GM12892 (cell line): ENCODE results near the gene DIDO1.
A peak's percentile ranks its signal among the peaks of the same experiment; 100 is the strongest.
"Not testable (repeated sequence)": the region's sequence is repeated elsewhere in the genome, so short reads cannot be mapped to it uniquely, and the experiment has no call there.

Source experiments
- DNase-seq: peaks from one replicate; pipeline ENCODE4 v3.0.0; 2011; ENCODE audit not compliant: insufficient read length
- FAIRE-seq: peaks from 2 replicates; lab custom pipeline; 2011; peaks lifted over from hg19 to GRCh38; lab: Jason Lieb, UNC
- POLR2A ChIP-seq: IDR thresholded peaks from 2 replicates; pipeline ENCODE4 v1.6.1; 2011; ENCODE audit warnings: low read depth, low read length, control low read depth
- POLR2AphosphoS5 ChIP-seq: IDR thresholded peaks from 2 replicates; pipeline ENCODE4 v1.6.1; 2011; ENCODE audit warnings: low read depth, low read length, control low read depth
- TAF1 ChIP-seq: IDR thresholded peaks from 2 replicates; pipeline ENCODE4 v1.6.1; 2011; ENCODE audit warnings: low read depth, mild to moderate bottlenecking, control low read depth, low read length, borderline replicate concordance

Gene DIDO1

GRCh38 chr20:62876501-62876901, 49.8 kb downstream of the DIDO1 start:
- TF ChIP-seq TAF1 (no peak), POLR2A (no peak), POLR2AphosphoS5 (no peak)
- FAIRE-seq (no peak), DNase-seq (no peak)

GRCh38 chr20:62875419-62876361, 50.6 kb downstream of the DIDO1 start:
- TF ChIP-seq TAF1, result no peak
- no peak for TF ChIP-seq POLR2A
- TF ChIP-seq POLR2AphosphoS5, result no peak
- no peak for DNase-seq
- FAIRE-seq, result no peak

GRCh38 chr20:62874964-62875344, 51.4 kb downstream of the DIDO1 start:
- TF ChIP-seq TAF1 (no peak), POLR2A (no peak), POLR2AphosphoS5 (no peak)
- DNase-seq (no peak), FAIRE-seq (no peak)

- not testable (repeated sequence) for FAIRE-seq
Observed at GRCh38 chr20:62873681-62874031, 52.6 kb downstream of the DIDO1 start.

GRCh38 chr20:62873280-62873679, 53.0 kb downstream of the DIDO1 start:
- no peak for TF ChIP-seq TAF1
- no peak for TF ChIP-seq POLR2AphosphoS5
- no peak for TF ChIP-seq POLR2A
- FAIRE-seq, result no peak
- no peak for DNase-seq

More at GRCh38 chr20:62873681-62874031, 52.6 kb downstream of the DIDO1 start:
- not testable (repeated sequence) for DNase-seq

- TF ChIP-seq POLR2A, result no peak
- TF ChIP-seq TAF1, result no peak
- TF ChIP-seq POLR2AphosphoS5, result no peak
- FAIRE-seq (no peak), DNase-seq (no peak)
Observed at GRCh38 chr20:62872862-62873261, 53.4 kb downstream of the DIDO1 start.

- DNase-seq, result no peak
- no peak for TF ChIP-seq TAF1
- TF ChIP-seq POLR2A, result no peak
- TF ChIP-seq POLR2AphosphoS5, result no peak
- no peak for FAIRE-seq
Observed at GRCh38 chr20:62872184-62872847, 54.0 kb downstream of the DIDO1 start.

GRCh38 chr20:62864207-62864606, 62.1 kb downstream of the DIDO1 start:
- DNase-seq (no peak), FAIRE-seq (no peak)
- no peak for TF ChIP-seq POLR2AphosphoS5
- TF ChIP-seq POLR2A, result no peak
- no peak for TF ChIP-seq TAF1

GRCh38 chr20:62861726-62862336, 64.5 kb downstream of the DIDO1 start, which contains the start of gene TCFL5:
TSS of gene TCFL5 (minus strand) at chr20:62861822. CDS start at chr20:62861670, 152 bp downstream.
- FAIRE-seq (peak; percentile 77), DNase-seq (peak; percentile 68)
- TF ChIP-seq POLR2A, result no peak
- TF ChIP-seq POLR2AphosphoS5, result no peak
- no peak for TF ChIP-seq TAF1

- FAIRE-seq (no peak), DNase-seq (no peak)
- TF ChIP-seq POLR2AphosphoS5 (no peak), POLR2A (no peak; the same call in 1 of the 2 replicates)
Observed at GRCh38 chr20:62860924-62861691, 65.2 kb downstream of the DIDO1 start.

- DNase-seq, result no peak
- no peak for FAIRE-seq
- TF ChIP-seq POLR2A (no peak), POLR2AphosphoS5 (no peak), TAF1 (no peak)
Observed at GRCh38 chr20:62860391-62860923, 65.8 kb downstream of the DIDO1 start.
